ENCODE results near the gene NOTCH3. TPM values are rescaled to one million over a fixed set of nuclear protein-coding genes. Genes with fewer than 3 reads are reported as not detected.

Gene NOTCH3
- total RNA-seq, 1 donor = 39.4 TPM

DNA sequence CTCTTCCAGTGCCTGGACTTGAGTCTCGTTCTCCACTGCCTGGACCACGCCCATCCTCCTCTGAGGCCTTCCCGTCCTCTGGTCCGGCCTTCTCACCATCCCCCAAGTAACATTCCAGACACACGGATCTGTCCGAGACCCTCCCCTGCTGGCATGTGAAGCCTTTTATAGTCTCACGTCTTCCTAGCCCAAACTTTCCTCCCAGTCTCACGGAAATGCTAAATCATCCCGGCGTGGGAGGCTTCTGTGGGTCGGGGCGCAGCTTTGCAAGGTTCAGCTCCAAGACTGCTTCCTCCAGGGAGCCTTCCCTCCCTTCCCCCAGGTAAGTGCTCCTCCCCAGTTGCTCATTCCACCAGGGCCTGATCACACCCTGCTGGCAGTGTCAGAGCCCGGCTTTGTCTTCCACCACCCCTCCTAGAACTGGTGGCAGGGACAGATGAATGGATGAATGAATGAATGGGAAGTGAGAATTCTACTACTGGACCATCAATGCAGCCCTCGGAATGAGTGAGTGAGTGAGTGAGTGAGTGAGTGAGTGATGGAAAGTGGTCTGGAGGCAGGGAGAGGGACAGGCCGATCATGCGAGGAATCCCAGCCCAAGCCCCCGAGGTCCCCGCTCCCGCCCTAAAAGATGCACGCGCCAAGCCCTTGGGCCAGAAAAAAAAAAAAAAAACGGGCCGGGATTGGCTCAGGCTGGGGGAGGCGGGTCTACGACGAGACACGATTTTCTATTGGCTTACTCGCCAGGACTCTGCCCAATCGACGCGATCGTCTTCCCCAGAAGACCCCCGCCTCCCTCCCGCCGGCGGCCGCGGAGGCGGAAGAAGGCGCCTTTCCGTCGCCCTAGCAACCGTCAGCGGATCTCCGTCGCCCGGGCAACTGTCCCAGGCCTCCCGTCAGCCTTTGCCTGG, 22.2 kb upstream of the NOTCH3 start:
- peak overlapping the region; percentile 75 for H3K4me3 ChIP-seq (ENCODE audit: low read depth, low read length)

DNA sequence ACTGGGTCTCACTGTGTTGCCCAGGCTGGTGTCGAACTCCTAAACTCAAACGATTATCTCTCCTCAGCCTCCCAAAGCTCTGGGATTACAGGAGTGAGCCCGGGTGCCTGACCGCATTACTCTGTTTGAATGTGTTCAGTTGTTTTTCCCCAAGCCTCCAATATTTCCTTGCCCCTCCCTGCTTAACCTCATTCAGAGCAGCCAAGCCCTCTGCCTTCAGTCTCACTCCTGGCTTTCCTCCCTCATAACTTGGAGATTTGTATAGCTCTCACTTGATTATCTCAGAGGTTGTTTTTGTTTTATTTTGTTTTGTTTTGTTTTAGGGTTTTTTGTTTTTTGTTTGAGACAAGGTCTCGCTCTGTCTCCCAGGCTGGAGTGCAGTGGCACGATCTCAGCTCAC, 20.0 kb upstream of the NOTCH3 start:
- TF ChIP-seq CTCF (IDR thresholded peaks at IDR 0.05; ENCODE audit: insufficient read depth, low read length) = no peak
- no peak overlapping the region for H3K4me3 ChIP-seq (ENCODE audit: low read depth, low read length)
- peak; percentile 36 for DNase-seq (ENCODE audit: low read depth)

More for the DNA sequence above, 22.2 kb upstream of the NOTCH3 start:
- no peak for TF ChIP-seq CTCF (IDR thresholded peaks at IDR 0.05; ENCODE audit: insufficient read depth, low read length)
- peak; percentile 93 for DNase-seq (ENCODE audit: low read depth)

DNA sequence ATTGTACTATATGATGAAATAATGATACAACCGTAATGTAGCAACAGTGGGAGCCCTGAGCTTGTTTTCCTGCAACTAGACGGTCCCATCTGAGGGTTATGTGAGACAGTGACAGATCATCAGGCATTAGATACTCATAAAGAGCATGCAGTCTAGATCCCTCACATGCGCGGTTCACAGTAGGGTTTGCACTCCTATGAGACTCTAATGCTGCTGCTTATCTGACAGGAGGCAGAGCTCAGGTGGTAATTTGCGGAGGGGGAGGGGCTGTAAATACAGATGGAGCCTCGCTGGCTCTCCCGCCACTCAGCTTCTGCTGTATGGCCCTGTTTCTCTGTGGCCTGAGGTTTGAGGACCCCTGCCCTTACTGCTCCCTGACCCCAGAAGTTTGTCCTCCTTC, 17.7 kb upstream of the NOTCH3 start:
- no peak for TF ChIP-seq CTCF (IDR thresholded peaks at IDR 0.05; ENCODE audit: insufficient read depth, low read length)

DNA sequence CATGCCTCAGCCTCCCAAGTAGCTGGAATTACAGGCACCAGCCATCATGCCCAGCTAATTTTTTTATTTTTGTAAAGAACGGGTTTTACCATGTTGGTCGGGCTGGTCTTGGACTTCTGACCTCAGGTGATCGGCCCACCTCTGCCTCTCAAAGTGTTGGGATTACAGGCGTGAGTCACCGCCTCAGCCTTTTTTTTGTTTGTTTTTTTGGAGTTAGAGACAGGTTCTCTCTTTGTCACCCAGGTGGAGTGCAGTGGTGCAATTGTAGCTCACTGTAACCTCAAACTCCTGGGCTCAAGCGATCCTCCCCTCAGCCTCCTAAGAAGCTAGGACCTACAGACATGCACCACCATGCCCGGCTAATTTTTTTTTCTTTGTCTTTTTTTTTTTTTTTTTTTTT, 15.6 kb upstream of the NOTCH3 start:
- TF ChIP-seq CTCF (IDR thresholded peaks at IDR 0.05; ENCODE audit: insufficient read depth, low read length) = no peak
- DNase-seq (ENCODE audit: low read depth) = no peak
- H3K4me3 ChIP-seq (ENCODE audit: low read depth, low read length) = no peak overlapping the region

More for the DNA sequence above, 17.7 kb upstream of the NOTCH3 start:
- no peak overlapping the region for H3K4me3 ChIP-seq (ENCODE audit: low read depth, low read length)
- no peak for DNase-seq (ENCODE audit: low read depth)

DNA sequence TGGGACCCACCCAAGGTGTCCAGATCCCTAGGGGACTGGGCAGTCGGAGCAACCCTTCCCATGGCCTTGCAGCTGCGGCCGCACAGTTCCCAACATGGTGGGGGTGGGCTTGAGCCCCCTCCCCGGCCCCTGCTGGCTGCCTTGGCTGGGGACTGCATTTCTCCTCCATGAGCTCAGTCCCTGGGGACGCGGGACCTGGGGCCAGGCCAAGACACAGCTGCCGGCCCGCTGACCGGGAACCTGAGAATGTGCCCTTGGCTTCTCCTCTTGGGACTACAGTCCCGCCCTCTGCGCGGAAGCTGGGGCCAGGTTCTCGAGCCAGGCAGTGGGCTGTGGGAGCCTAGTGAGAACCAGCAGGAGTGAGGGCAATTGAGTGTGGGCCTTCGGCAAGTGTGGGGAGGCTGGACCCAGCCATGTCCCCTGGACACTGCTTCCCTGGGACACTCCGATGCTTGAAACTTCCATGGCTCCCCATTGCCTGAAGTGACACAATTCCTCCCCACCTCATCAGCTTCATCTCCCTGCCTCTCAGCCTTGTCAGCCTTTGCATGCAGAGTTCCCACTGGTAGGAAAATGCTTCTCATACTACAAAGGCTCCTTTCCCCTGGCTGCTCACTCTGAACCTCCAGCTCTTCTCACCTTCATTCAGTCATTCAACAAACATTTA, 13.1 kb upstream of the NOTCH3 start:
- TF ChIP-seq CTCF (IDR thresholded peaks at IDR 0.05; ENCODE audit: insufficient read depth, low read length) = no peak
- no peak overlapping the region for H3K4me3 ChIP-seq (ENCODE audit: low read depth, low read length)
- DNase-seq (ENCODE audit: low read depth) = peak; percentile 50

GRCh38 chr19:15212711-15213110, 11.9 kb upstream of the NOTCH3 start:
- no peak overlapping the region for H3K4me3 ChIP-seq (ENCODE audit: low read depth, low read length)
- TF ChIP-seq CTCF (IDR thresholded peaks at IDR 0.05; ENCODE audit: insufficient read depth, low read length) = no peak
- DNase-seq (ENCODE audit: low read depth) = no peak

Measured in fibroblast of the aortic adventitia (primary cell).